SH-SY5Y (cell line): ENCODE data around the gene C11orf68.

ENCODE experiments used
- GATA2 ChIP-seq: IDR thresholded peaks from 2 replicates; pipeline ENCODE4 v1.6.1; 2011; ENCODE audit warnings: mild to moderate bottlenecking, low read depth, low read length
- GATA3 ChIP-seq: IDR thresholded peaks from 2 replicates; pipeline ENCODE4 v1.6.1; 2011; ENCODE audit warnings: low read depth, mild to moderate bottlenecking, low read length, moderate library complexity

The C11orf68 gene

GRCh38 chr11:65891219-65892136 lies 27.4 kb downstream of the C11orf68 start:
- no peak for TF ChIP-seq GATA2
- no peak for TF ChIP-seq GATA3

- no peak for TF ChIP-seq GATA2
- no peak for TF ChIP-seq GATA3
Observed at GRCh38 chr11:65890324-65891218, 28.3 kb downstream of the C11orf68 start, which contains the start of gene CCDC85B. TSS of gene CCDC85B (plus strand) at chr11:65890673. CDS start at chr11:65890784, 111 bp downstream.

- no peak for TF ChIP-seq GATA3
- TF ChIP-seq GATA2: no peak; the same call in 1 of the 2 replicates
Observed at GRCh38 chr11:65888163-65888814, 30.6 kb downstream of the C11orf68 start, which contains the start of gene FIBP. TSS of gene FIBP (minus strand) at chr11:65888471. CDS start at chr11:65888418, 53 bp downstream.

GRCh38 chr11:65887723-65888162 lies 31.1 kb downstream of the C11orf68 start:
- TF ChIP-seq GATA3: no peak
- TF ChIP-seq GATA2: no peak

- TF ChIP-seq GATA3 (no peak), GATA2 (no peak)
Observed at GRCh38 chr11:65886826-65887722, 31.8 kb downstream of the C11orf68 start.

GRCh38 chr11:65885808-65886536 lies 32.9 kb downstream of the C11orf68 start:
- TF ChIP-seq GATA2 (no peak), GATA3 (no peak)

- no peak for TF ChIP-seq GATA3
Observed at GRCh38 chr11:65885231-65885630, 33.6 kb downstream of the C11orf68 start.

GRCh38 chr11:65884716-65885092 lies 34.2 kb downstream of the C11orf68 start:
- TF ChIP-seq GATA2: no peak
- no peak for TF ChIP-seq GATA3

- no peak for TF ChIP-seq GATA3
- TF ChIP-seq GATA2: no peak
Observed at GRCh38 chr11:65883786-65884715, 34.8 kb downstream of the C11orf68 start.

- TF ChIP-seq GATA3 (no peak), GATA2 (no peak)
Observed at GRCh38 chr11:65883058-65883761, 35.7 kb downstream of the C11orf68 start.
